Measurements from ENCODE around the gene ZNF236.
"Not testable (repeated sequence)": the region's sequence is repeated elsewhere in the genome, so short reads cannot be mapped to it uniquely, and the experiment has no call there.

The ZNF236 gene

DNA sequence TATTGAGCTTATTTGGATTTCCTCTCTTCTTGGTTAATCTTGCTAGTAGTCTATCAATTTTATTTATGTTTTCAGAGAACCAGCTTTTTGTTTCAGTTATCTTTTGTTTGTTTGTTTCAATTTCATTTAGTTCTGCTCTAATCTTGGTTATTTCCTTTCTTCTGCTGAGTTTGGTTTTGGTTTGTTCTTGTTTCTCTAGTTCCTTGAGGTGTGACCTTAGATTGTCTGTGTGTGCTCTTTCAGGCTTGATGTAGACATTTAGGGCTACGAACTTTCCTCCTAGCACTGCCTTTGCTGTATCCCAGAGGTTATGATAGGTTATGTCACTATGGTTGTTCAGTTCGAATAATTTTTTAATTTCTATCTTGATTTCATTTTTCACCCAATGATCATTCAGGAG is 141.6 kb downstream of the ZNF236 start:
- H3K4me3 ChIP-seq (ENCODE audit: low read depth, low read length) = no peak overlapping the region
- TF ChIP-seq, protein P1, sequence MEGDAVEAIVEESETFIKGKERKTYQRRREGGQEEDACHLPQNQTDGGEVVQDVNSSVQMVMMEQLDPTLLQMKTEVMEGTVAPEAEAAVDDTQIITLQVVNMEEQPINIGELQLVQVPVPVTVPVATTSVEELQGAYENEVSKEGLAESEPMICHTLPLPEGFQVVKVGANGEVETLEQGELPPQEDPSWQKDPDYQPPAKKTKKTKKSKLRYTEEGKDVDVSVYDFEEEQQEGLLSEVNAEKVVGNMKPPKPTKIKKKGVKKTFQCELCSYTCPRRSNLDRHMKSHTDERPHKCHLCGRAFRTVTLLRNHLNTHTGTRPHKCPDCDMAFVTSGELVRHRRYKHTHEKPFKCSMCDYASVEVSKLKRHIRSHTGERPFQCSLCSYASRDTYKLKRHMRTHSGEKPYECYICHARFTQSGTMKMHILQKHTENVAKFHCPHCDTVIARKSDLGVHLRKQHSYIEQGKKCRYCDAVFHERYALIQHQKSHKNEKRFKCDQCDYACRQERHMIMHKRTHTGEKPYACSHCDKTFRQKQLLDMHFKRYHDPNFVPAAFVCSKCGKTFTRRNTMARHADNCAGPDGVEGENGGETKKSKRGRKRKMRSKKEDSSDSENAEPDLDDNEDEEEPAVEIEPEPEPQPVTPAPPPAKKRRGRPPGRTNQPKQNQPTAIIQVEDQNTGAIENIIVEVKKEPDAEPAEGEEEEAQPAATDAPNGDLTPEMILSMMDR (IDR thresholded peaks at IDR 0.05; ENCODE audit: control insufficient read depth, extremely low read depth, insufficient read depth) = no peak
- no peak for DNase-seq (ENCODE audit: low read depth)

DNA sequence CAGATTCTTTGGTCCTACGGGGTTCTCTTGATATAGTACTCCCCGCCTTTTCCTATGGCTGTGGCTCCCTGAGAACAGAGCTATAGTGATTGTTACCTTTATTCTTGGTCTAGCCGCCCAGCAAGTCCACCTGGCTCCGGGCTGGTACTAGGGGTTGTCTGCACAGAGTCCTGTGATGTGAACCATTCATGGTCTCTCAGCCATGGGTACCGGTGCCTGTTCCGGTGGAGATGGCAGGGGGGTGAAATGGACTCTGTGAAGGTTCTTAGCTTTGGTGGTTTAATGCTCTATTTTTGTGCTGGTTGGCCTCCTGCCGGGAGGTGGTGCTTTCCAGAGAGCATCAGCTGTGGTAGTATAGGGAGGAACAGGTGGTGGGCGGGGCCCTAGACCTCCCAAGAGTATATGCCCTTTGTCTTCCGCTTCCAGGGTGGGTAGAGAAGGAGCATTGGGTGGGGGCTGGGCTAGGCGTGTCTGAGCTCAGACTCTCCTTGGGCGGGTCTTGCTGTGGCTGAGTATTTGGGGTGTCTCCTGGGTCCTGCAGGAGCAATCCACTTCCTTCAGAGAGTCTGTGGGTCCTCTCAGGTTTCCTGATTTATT is 143.3 kb downstream of the ZNF236 start:
- DNase-seq (ENCODE audit: low read depth); H3K4me3 ChIP-seq (ENCODE audit: low read depth, low read length): not testable (repeated sequence)

DNA sequence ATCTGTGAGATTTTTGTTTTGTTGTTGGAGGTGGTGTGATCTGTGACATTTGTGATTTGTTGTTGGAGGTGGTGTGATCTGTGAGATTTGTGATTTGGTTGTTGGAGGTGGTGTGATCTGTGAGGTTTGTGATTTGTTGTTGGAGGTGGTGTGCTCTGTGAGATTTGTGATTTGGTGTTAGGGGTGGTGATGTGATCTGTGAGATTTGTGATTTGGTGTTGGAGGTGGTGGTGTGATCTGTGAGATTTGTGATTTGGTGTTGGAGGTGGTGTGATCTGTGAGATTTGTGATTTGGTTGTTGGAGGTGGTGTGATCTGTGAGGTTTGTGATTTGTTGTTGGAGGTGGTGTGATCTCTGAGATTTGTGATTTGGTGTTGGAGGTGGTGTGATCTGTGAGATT is 144.9 kb downstream of the ZNF236 start:
- not testable (repeated sequence) for H3K4me3 ChIP-seq (ENCODE audit: low read depth, low read length); DNase-seq (ENCODE audit: low read depth)

DNA sequence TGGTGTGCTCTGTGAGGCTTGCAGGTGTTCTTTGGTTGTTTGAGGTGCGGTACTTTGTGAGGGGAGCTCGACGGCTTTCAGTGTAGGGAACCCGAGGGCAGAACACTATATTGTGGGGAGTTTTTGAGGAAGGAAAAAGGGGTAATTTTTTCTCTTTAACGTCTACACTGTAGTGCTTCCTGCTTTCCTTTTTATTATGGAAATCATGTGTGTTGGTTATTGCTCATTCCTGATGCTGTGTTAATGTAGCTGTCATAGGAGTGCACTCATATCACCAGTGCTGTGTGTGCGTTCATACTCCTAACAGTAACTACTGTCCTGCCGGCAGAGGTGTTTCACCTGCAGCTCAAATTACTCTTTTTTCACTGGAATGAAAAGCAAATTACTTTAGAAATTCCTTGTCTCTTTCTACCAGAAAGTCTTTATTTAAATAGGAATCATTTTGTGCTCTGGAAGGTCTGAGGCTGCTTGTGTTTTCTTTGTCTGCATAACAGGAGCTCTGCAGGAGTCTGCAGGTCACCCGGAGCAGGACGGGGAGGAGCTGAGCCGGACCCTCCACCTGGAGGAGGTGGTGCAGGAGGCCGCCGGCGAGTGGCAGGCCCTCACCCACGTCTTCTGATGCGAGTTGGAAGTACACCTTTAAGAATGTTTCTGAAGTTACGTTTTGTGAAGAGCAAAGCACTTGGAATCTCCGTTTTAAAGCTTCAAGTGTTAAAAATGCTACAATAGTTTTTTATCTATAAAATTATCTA is 145.5 kb downstream of the ZNF236 start:
- H3K4me3 ChIP-seq (ENCODE audit: low read depth, low read length) = no peak overlapping the region
- TF ChIP-seq, protein P1 (IDR thresholded peaks at IDR 0.05; ENCODE audit: control insufficient read depth, extremely low read depth, insufficient read depth) = no peak
- no peak for DNase-seq (ENCODE audit: low read depth)

DNA sequence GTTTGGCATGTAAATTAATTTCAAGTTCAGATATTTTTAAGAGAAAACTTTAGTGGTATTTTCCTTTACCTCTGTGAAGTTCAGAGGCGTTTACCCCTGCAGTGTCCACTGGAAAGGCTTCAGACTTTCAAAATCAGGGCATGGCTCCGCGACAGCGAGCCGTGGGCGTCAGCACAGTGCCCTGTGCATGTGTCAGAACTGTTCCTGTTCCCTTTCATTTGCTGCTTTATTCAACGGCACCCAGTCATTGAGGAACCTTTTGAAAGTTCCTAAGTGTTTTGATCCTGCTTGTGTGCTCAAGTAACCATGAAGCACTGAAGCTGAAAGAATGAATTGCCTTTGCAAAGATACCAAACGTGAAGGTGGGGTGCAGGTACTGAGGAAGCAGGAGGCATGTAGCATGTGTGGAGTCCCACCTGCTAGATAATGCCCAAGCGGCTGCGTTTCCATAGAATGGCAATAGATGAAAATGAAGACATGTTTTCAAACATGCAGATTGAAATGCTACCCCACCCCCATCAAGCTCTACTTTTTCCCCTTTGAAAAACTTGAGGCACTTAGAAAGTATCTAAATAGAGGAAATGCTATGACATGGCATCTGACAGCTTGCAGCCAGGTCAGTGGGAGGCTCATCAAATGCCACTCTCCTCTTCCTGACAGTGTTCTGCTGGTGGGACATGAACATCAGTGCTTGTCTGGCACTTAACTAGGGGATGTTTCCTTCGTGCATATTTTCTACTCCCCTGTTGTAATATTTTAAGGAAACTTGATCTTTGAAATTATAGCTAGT is 148.6 kb downstream of the ZNF236 start:
- H3K4me3 ChIP-seq (ENCODE audit: low read depth, low read length) = no peak overlapping the region
- TF ChIP-seq, protein P1 (IDR thresholded peaks at IDR 0.05; ENCODE audit: control insufficient read depth, extremely low read depth, insufficient read depth) = no peak
- DNase-seq (ENCODE audit: low read depth) = no peak

DNA sequence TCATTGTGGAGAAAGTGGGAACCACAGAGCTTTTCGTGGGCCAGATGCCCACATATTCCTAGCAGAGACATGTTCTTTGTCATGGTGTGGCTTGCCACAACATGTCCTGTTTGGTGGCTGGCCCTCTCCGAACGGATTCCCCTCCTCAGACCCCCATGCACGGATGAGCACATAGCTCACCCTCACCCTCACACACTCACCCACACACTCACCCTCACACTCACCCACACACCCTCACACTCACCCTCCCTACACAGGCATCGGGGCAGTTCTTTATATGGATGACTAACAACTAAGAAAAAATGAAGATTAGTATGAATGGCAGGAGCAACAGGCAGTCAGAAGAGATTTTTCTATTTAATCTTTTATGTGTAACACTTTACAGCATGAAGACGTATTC is 149.9 kb downstream of the ZNF236 start:
- DNase-seq (ENCODE audit: low read depth) = no peak
- TF ChIP-seq, protein P1 (IDR thresholded peaks at IDR 0.05; ENCODE audit: control insufficient read depth, extremely low read depth, insufficient read depth) = no peak
- no peak overlapping the region for H3K4me3 ChIP-seq (ENCODE audit: low read depth, low read length)

DNA sequence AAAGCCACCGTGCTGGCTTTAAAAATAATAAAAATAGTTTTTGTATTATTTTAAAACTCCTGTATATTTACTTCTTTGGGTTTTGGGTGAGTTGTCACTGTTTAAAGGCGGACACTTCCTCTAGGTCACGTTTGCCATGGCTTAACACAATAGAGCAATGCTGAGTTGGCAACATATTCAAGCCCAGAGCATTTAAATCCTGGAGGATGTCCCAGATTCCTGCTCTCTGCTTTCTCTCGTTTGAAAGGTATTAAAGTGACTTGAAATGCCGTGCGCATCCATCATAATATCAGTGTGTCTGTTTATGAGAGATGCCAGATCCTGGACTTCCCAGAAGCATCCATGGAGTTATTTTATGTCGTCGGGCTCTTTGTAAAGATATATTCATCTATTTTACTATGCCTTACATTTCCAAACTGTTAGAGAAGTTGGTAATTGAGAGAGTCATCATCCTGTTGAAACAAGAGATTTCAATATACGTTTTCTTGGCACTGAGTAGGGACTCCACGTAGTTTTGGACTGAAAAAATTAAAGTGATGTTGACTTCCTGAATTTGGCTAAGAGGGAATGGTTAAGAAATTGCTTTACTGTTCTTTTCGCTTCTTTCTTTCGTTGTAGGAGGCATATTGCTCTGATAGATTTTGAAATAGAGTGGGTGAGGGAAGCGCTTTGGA is 150.6 kb downstream of the ZNF236 start:
- TF ChIP-seq, protein P1 (IDR thresholded peaks at IDR 0.05; ENCODE audit: control insufficient read depth, extremely low read depth, insufficient read depth) = no peak
- no peak overlapping the region for H3K4me3 ChIP-seq (ENCODE audit: low read depth, low read length)
- no peak for DNase-seq (ENCODE audit: low read depth)

All from LNCaP clone FGC (cell line).